Lower leg skin (tissue), 3 donors: Measurements from ENCODE around the gene SIGLEC9.

Source experiments
- CTCF ChIP-seq, 3 donors: fragments of 450-650 bp; IDR thresholded peaks; one replicate each; pipeline ENCODE4 v1.5.1; 2016; ENCODE audit warnings: antibody characterized with exemption in 3 of 3, mild to moderate bottlenecking in 3 of 3, moderate library complexity in 2 of 3
- POLR2A ChIP-seq, 2 donors: fragments of 450-650 bp; IDR thresholded peaks; one replicate each; pipeline ENCODE4 v1.6.1; 2016 to 2017; ENCODE audit warnings: antibody characterized with exemption in 2 of 2, mild to moderate bottlenecking in 1 of 2, moderate library complexity in 1 of 2

GRCh38 chr19:51164215-51164614 is 39.5 kb downstream of the SIGLEC9 start:
- no peak for TF ChIP-seq CTCF (IDR thresholded peaks at IDR 0.05)
- TF ChIP-seq POLR2A (IDR thresholded peaks at IDR 0.05) = no peak
